Loucy (cell line): ENCODE data around the gene USP15.

Experiments used
- H2AFZ ChIP-seq: fragments of 200-600 bp; sonication (generic); 2 replicates; pipeline ENCODE4 v1.6.0; 2016; ENCODE audit warnings: antibody characterized with exemption, mild to moderate bottlenecking, low read length, moderate library complexity
- H3F3A ChIP-seq: fragments of 200-600 bp; 2 replicates; pipeline ENCODE4 v1.6.0; 2016; ENCODE audit warnings: antibody characterized with exemption, low read depth, mild to moderate bottlenecking
- H3K27me3 ChIP-seq: fragments of 200-600 bp; sonication (generic); 2 replicates; pipeline ENCODE4 v1.6.1; 2014; ENCODE audit warnings: low read length, mild to moderate bottlenecking; ENCODE audit not compliant: insufficient read depth, poor library complexity, severe bottlenecking
- H3K36me3 ChIP-seq: fragments of 200-600 bp; sonication (generic); 2 replicates; pipeline ENCODE4 v1.6.1; 2016; ENCODE audit warnings: low read length; ENCODE audit not compliant: insufficient read depth
- H3K4me1 ChIP-seq: fragments of 200-600 bp; sonication (generic); 2 replicates; pipeline ENCODE4 v1.5.1; 2014; ENCODE audit warnings: low read length, mild to moderate bottlenecking; ENCODE audit not compliant: insufficient read depth, poor library complexity, severe bottlenecking
- H3K4me2 ChIP-seq: fragments of 200-600 bp; sonication (generic); 2 replicates; pipeline ENCODE4 v1.6.0; 2014; ENCODE audit warnings: antibody characterized with exemption, low read length, low read depth, mild to moderate bottlenecking; ENCODE audit not compliant: poor library complexity, severe bottlenecking
- H3K4me3 ChIP-seq: fragments of 200-600 bp; sonication (generic); 2 replicates; pipeline ENCODE4 v1.5.1; 2014; ENCODE audit warnings: low read length, mild to moderate bottlenecking, mixed read lengths; ENCODE audit not compliant: poor library complexity, severe bottlenecking
- H3K79me2 ChIP-seq: fragments of 200-600 bp; sonication (generic); 2 replicates; pipeline ENCODE4 v1.6.1; 2014; ENCODE audit warnings: low read length; ENCODE audit not compliant: insufficient read depth
- H3K9ac ChIP-seq: fragments of 200-600 bp; sonication (generic); 2 replicates; pipeline ENCODE4 v1.6.0; 2014; ENCODE audit warnings: mild to moderate bottlenecking, low read depth, low read length, moderate library complexity; ENCODE audit not compliant: poor library complexity, severe bottlenecking
- H3K9me2 ChIP-seq: fragments of 200-600 bp; sonication (generic); replicated peaks from 2 replicates; pipeline ENCODE4 v1.6.1; 2016; ENCODE audit warnings: low read depth, low read length, mixed read lengths
- H3K9me3 ChIP-seq: fragments of 200-600 bp; sonication (generic); 2 replicates; pipeline ENCODE4 v1.6.1; 2014; ENCODE audit warnings: mild to moderate bottlenecking, antibody characterized with exemption, low read length, low read depth; ENCODE audit not compliant: insufficient read depth
- H4K20me1 ChIP-seq: fragments of 200-600 bp; sonication (generic); 2 replicates; pipeline ENCODE4 v1.6.0; 2014; ENCODE audit warnings: antibody characterized with exemption, low read length, mild to moderate bottlenecking; ENCODE audit not compliant: insufficient read depth, poor library complexity, severe bottlenecking
- EZH2phosphoT487 ChIP-seq: fragments of 200-600 bp; IDR thresholded peaks from 2 replicates; pipeline ENCODE4 v1.6.1; 2018; ENCODE audit warnings: antibody characterized with exemption, mild to moderate bottlenecking, moderate library complexity, borderline replicate concordance
- TF ChIP-seq, protein P1 (sequence below): fragments of 200-600 bp; sonication (generic); conservative IDR thresholded peaks from 2 replicates; pipeline ENCODE4 v1.5.1; 2014; ENCODE audit warnings: mild to moderate bottlenecking, antibody characterized with exemption, low read length

The USP15 gene

GRCh38 chr12:62370189-62370588, 110.0 kb downstream of the USP15 start:
- H3K9me2 ChIP-seq = no peaks in the 10 kb centered on the region
- H2AFZ ChIP-seq = no peak overlapping the region
- TF ChIP-seq, protein P1, sequence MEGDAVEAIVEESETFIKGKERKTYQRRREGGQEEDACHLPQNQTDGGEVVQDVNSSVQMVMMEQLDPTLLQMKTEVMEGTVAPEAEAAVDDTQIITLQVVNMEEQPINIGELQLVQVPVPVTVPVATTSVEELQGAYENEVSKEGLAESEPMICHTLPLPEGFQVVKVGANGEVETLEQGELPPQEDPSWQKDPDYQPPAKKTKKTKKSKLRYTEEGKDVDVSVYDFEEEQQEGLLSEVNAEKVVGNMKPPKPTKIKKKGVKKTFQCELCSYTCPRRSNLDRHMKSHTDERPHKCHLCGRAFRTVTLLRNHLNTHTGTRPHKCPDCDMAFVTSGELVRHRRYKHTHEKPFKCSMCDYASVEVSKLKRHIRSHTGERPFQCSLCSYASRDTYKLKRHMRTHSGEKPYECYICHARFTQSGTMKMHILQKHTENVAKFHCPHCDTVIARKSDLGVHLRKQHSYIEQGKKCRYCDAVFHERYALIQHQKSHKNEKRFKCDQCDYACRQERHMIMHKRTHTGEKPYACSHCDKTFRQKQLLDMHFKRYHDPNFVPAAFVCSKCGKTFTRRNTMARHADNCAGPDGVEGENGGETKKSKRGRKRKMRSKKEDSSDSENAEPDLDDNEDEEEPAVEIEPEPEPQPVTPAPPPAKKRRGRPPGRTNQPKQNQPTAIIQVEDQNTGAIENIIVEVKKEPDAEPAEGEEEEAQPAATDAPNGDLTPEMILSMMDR = no peak
- TF ChIP-seq EZH2phosphoT487 = no peak
- no peaks in the 10 kb centered on the region for H3K27me3 ChIP-seq
- H4K20me1 ChIP-seq = peaks cover 3% of the 10 kb centered on the region
- no peak overlapping the region for H3K4me2 ChIP-seq
- no peaks in the 10 kb centered on the region for H3K9me3 ChIP-seq
- H3F3A ChIP-seq = no peaks in the 10 kb centered on the region
- H3K9ac ChIP-seq = no peak overlapping the region
- H3K36me3 ChIP-seq = peaks cover 19% of the 10 kb centered on the region; the same call in 1 of the 2 replicates
- peaks cover 45% of the 10 kb centered on the region for H3K79me2 ChIP-seq
- no peak overlapping the region for H3K4me3 ChIP-seq
- H3K4me1 ChIP-seq = peaks cover 3% of the 10 kb centered on the region

- H3K36me3 ChIP-seq = peaks cover 24% of the 10 kb centered on the region; the same call in 1 of the 2 replicates
- H3K4me2 ChIP-seq = no peak overlapping the region
- H4K20me1 ChIP-seq = peaks cover 7% of the 10 kb centered on the region
- H3K9me2 ChIP-seq = no peaks in the 10 kb centered on the region
- H3K4me3 ChIP-seq = no peak overlapping the region
- no peaks in the 10 kb centered on the region for H3F3A ChIP-seq
- no peaks in the 10 kb centered on the region for H3K9me3 ChIP-seq
- H3K9ac ChIP-seq = no peak overlapping the region
- no peak overlapping the region for H2AFZ ChIP-seq
- H3K79me2 ChIP-seq = peaks cover 35% of the 10 kb centered on the region
- H3K27me3 ChIP-seq = no peaks in the 10 kb centered on the region
- no peak for TF ChIP-seq EZH2phosphoT487
- TF ChIP-seq, protein P1 = no peak
- peaks cover 9% of the 10 kb centered on the region for H3K4me1 ChIP-seq
Observed at GRCh38 chr12:62371661-62372060, 111.5 kb downstream of the USP15 start.

GRCh38 chr12:62372134-62372533, 111.9 kb downstream of the USP15 start:
- no peak overlapping the region for H3K4me3 ChIP-seq
- H3K4me2 ChIP-seq = no peak overlapping the region
- H3K36me3 ChIP-seq = peaks cover 24% of the 10 kb centered on the region; the same call in 1 of the 2 replicates
- H4K20me1 ChIP-seq = peaks cover 7% of the 10 kb centered on the region
- no peaks in the 10 kb centered on the region for H3K9me2 ChIP-seq
- H2AFZ ChIP-seq = no peak overlapping the region
- no peaks in the 10 kb centered on the region for H3K9me3 ChIP-seq
- no peaks in the 10 kb centered on the region for H3K27me3 ChIP-seq
- no peaks in the 10 kb centered on the region for H3F3A ChIP-seq
- no peak overlapping the region for H3K9ac ChIP-seq
- peaks cover 31% of the 10 kb centered on the region for H3K79me2 ChIP-seq
- H3K4me1 ChIP-seq = peaks cover 9% of the 10 kb centered on the region
- TF ChIP-seq, protein P1 = no peak
- no peak for TF ChIP-seq EZH2phosphoT487
